Dedifferentiated amniotic fluid mesenchymal stem cell (primary cell): ENCODE results near the gene PPM1H.
A peak's percentile ranks its signal among the peaks of the same experiment; 100 is the strongest.

Source experiments
- DNase-seq: peaks from one replicate; pipeline ENCODE4 v3.0.0-alpha.2; 2016; ENCODE audit errors: extremely low spot score

Gene PPM1H

DNA sequence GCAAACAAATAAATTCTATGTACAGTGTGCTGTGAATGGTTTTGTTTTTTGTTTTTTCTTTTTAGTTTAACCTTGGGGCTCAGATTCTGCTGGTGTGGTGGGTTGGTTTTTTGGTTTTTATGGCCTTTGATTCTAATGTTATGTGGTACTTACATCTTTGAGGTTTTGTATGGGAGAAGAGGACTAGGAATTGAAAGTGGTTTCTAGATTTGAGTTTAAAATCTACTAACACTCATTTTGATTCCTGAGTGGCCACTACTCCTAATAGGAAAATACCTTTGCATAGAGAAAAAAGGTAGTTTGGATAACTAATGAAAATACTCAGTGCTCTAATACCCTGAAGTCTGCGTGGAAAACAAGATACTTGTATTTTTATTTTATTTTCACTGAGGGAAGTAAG is 330.6 kb downstream of the PPM1H start:
- DNase-seq, result no peak

DNA sequence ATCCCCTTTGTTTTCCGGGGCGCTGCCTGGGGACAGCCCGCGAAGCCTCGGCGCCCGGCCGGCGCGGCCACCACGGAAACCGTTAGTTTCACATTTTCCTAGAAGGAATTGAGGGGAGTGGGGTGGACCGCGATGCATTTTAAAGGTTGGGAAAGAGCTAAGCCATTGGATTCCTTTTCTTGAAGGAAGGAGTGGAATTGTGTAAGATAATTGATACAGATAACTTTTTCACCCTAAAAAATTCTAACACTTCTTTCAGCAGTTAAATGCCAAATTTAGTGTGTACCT is 331.2 kb downstream of the PPM1H start:
- no peak for DNase-seq

- peak; percentile 81 for DNase-seq
Measured at GRCh38 chr12:62603061-62603810, 331.7 kb downstream of the PPM1H start.

- peak; percentile 91 for DNase-seq
Measured at GRCh38 chr12:62602255-62603060, 332.5 kb downstream of the PPM1H start.

DNA sequence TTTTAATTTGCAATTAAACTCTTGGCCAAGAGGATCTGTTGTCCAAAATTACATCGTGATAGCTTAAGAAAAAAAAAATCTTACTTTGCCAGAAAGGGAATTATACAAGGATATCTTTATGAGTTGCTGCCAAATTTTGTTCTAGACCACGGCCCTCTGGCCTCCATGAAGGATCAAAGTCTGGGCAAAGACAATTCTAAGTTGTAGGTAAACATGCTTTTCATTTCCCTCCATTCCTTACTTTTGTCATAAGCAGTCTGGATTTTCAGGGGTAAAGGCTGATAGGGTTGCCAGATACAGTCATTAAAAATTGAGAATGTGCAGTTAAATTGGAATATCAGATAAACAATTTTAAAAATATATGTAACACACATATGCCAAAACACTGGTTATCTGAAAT is 333.2 kb downstream of the PPM1H start:
- DNase-seq, result no peak

- no peak for DNase-seq
Measured at GRCh38 chr12:62599854-62600437, 335.0 kb downstream of the PPM1H start.

GRCh38 chr12:62598846-62599245 is 336.1 kb downstream of the PPM1H start:
- DNase-seq, result no peak

GRCh38 chr12:62597253-62597652 is 337.7 kb downstream of the PPM1H start:
- no peak for DNase-seq
